ENCODE measurements around the gene STARD13. TPM values are rescaled to one million over a fixed set of nuclear protein-coding genes. Genes with fewer than 3 reads are reported as not detected.

Gene STARD13
- total RNA-seq, 1 experiment from 2014 or later, result 9.1 TPM

DNA sequence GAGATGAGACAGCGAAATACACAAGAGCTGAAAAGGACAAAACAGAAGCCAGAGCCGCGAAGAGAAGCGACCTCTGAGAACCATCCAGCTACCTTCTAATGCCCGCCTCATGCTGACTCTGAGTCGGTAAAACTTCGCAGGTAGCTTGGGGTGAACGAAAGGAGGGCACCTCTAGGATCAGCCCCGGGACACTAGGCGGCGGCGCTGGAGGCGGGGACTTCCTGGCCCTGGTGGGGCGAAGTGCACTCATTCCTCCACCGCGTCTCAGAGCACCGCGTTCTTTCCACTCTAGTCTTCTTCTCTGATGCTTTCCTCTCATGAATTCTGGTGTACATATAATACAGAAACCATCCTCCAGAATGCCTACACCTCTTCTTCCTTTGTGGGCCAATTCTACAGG lies 219.2 kb downstream of the STARD13 start:
- TF ChIP-seq, protein P1, sequence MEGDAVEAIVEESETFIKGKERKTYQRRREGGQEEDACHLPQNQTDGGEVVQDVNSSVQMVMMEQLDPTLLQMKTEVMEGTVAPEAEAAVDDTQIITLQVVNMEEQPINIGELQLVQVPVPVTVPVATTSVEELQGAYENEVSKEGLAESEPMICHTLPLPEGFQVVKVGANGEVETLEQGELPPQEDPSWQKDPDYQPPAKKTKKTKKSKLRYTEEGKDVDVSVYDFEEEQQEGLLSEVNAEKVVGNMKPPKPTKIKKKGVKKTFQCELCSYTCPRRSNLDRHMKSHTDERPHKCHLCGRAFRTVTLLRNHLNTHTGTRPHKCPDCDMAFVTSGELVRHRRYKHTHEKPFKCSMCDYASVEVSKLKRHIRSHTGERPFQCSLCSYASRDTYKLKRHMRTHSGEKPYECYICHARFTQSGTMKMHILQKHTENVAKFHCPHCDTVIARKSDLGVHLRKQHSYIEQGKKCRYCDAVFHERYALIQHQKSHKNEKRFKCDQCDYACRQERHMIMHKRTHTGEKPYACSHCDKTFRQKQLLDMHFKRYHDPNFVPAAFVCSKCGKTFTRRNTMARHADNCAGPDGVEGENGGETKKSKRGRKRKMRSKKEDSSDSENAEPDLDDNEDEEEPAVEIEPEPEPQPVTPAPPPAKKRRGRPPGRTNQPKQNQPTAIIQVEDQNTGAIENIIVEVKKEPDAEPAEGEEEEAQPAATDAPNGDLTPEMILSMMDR (IDR thresholded peaks at IDR 0.05; ENCODE audit: insufficient read depth in 1 of 2, low read depth in 1 of 2, low read length in 1 of 2, severe bottlenecking in 1 of 2, unreplicated experiment in 1 of 2), result no peak
- Histone ChIP-seq H3K9me3 (peaks cover 2% of the 10 kb centered on the region; the same call in 1 of the 2 replicates), H3K4me3 (ENCODE audit: low read depth, low read length) (no peak overlapping the region), H3K27me3 (replicated peaks; ENCODE audit: control insufficient read depth, insufficient read depth, low read length) (no peaks in the 10 kb centered on the region), H3K36me3 (ENCODE audit: control insufficient read depth, insufficient read depth, low read length) (no peaks in the 10 kb centered on the region; the same call in 1 of the 2 replicates), H3K4me1 (no peaks in the 10 kb centered on the region)
- no TSS peak for BruUV-seq (replicated peaks)
- POLR2A ChIA-PET, result no interaction called here
- intact Hi-C loops (cut with micrococcal nuclease; ENCODE audit: unreplicated experiment), result no loop called here
- peaks cover 5% of the 10 kb centered on the region for H3K4me1 Mint-ChIP-seq (ENCODE audit: low read depth, unreplicated experiment)
- H3K9me3 Mint-ChIP-seq (ENCODE audit: unreplicated experiment), result peaks cover 19% of the 10 kb centered on the region
- H3K27ac Mint-ChIP-seq (ENCODE audit: unreplicated experiment), result no peak overlapping the region
- CTCF ChIA-PET, result no interaction called here
- no peaks in the 10 kb centered on the region for H3K36me3 Mint-ChIP-seq (ENCODE audit: insufficient read depth, unreplicated experiment)
- no peak overlapping the region for H3K4me3 Mint-ChIP-seq (ENCODE audit: unreplicated experiment)
- DNase-seq, result peak in 1 of 2 experiments; percentile 15
- H3K27me3 Mint-ChIP-seq (ENCODE audit: insufficient read depth, unreplicated experiment), result no peaks in the 10 kb centered on the region

DNA sequence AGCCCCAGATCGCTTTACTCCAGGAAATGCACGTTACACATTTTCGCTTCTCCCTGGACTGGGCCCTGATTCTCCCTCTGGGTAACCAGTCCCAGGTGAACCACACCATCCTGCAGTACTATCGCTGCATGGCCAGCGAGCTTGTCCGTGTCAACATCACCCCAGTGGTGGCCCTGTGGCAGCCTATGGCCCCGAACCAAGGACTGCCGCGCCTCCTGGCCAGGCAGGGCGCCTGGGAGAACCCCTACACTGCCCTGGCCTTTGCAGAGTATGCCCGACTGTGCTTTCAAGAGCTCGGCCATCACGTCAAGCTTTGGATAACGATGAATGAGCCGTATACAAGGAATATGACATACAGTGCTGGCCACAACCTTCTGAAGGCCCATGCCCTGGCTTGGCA lies 224.7 kb downstream of the STARD13 start:
- no peak overlapping the region for H3K4me3 ChIP-seq (ENCODE audit: low read depth, low read length)
- Mint-ChIP-seq H3K27me3 (ENCODE audit: insufficient read depth, unreplicated experiment) (no peaks in the 10 kb centered on the region), H3K27ac (ENCODE audit: unreplicated experiment) (no peak overlapping the region), H3K4me3 (ENCODE audit: unreplicated experiment) (no peak overlapping the region), H3K4me1 (ENCODE audit: low read depth, unreplicated experiment) (peaks cover 13% of the 10 kb centered on the region), H3K9me3 (ENCODE audit: unreplicated experiment) (peaks cover 10% of the 10 kb centered on the region), H3K36me3 (ENCODE audit: insufficient read depth, unreplicated experiment) (no peaks in the 10 kb centered on the region)
- TF ChIP-seq, protein P1 (IDR thresholded peaks at IDR 0.05; ENCODE audit: insufficient read depth in 1 of 2, low read depth in 1 of 2, low read length in 1 of 2, severe bottlenecking in 1 of 2, unreplicated experiment in 1 of 2), result no peak
- POLR2A ChIA-PET, result no interaction called here
- intact Hi-C loops (cut with micrococcal nuclease; ENCODE audit: unreplicated experiment), result no loop called here
- no peaks in the 10 kb centered on the region for H3K4me1 ChIP-seq
- DNase-seq, result no peak
- no peaks in the 10 kb centered on the region for H3K9me3 ChIP-seq
- no TSS peak for BruUV-seq (replicated peaks)
- H3K27me3 ChIP-seq (replicated peaks; ENCODE audit: control insufficient read depth, insufficient read depth, low read length), result no peaks in the 10 kb centered on the region
- CTCF ChIA-PET, result no interaction called here
- H3K36me3 ChIP-seq (ENCODE audit: control insufficient read depth, insufficient read depth, low read length), result no peaks in the 10 kb centered on the region

DNA sequence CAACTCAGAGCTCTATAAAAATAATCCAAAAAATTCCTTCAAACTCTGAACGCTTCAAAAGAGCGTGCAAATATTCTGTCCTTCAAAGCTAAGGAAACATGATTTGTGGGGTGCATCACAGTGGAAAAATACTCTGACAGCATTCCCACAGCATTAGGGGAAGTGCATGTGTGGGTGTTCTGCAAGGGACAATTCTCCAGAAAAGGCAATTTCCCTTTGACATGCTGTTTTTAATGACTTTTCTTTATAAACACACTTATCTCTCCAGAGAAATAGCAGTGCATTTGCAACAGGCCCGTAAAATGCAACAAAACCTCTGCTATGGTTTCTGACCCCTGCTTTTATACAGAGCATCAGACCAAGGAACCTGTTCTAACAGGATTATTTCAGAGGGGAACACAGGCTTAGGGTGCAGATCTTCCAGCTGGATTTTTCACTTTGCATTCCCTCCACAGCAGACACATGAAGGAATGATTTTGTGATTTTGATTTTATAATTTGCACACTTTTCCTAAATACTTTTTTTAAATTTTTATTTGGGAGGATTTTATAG lies 226.7 kb downstream of the STARD13 start:
- no peak overlapping the region for H3K4me3 Mint-ChIP-seq (ENCODE audit: unreplicated experiment)
- no TSS peak for BruUV-seq (replicated peaks)
- H3K27ac Mint-ChIP-seq (ENCODE audit: unreplicated experiment), result no peak overlapping the region
- Histone ChIP-seq H3K27me3 (replicated peaks; ENCODE audit: control insufficient read depth, insufficient read depth, low read length) (no peaks in the 10 kb centered on the region), H3K9me3 (no peaks in the 10 kb centered on the region), H3K4me3 (ENCODE audit: low read depth, low read length) (no peak overlapping the region), H3K36me3 (ENCODE audit: control insufficient read depth, insufficient read depth, low read length) (no peaks in the 10 kb centered on the region), H3K4me1 (peaks cover 4% of the 10 kb centered on the region)
- intact Hi-C loops (cut with micrococcal nuclease; ENCODE audit: unreplicated experiment), result loop anchor here (10.0 kb wide), 1 partner anchor 486 kb away; no protein-coding TSS in a partner anchor
- peaks cover 14% of the 10 kb centered on the region for H3K4me1 Mint-ChIP-seq (ENCODE audit: low read depth, unreplicated experiment)
- ChIA-PET CTCF (no interaction called here), POLR2A (no interaction called here)
- no peaks in the 10 kb centered on the region for H3K27me3 Mint-ChIP-seq (ENCODE audit: insufficient read depth, unreplicated experiment)
- H3K9me3 Mint-ChIP-seq (ENCODE audit: unreplicated experiment), result peaks cover 17% of the 10 kb centered on the region
- no peaks in the 10 kb centered on the region for H3K36me3 Mint-ChIP-seq (ENCODE audit: insufficient read depth, unreplicated experiment)
- no peak for DNase-seq
- TF ChIP-seq, protein P1 (IDR thresholded peaks at IDR 0.05; ENCODE audit: insufficient read depth in 1 of 2, low read depth in 1 of 2, low read length in 1 of 2, severe bottlenecking in 1 of 2, unreplicated experiment in 1 of 2), result no peak

Data from Caco-2 (cell line).